Endothelial cell of umbilical vein (primary cell): Measurements from ENCODE around the gene VPS11. TPM values are rescaled to one million over a fixed set of nuclear protein-coding genes. Genes with fewer than 3 reads are reported as not detected.

Experiments used
- BruUV-seq: library from RNA; stranded (reverse); fragments of 400-500 nt; replicated peaks from 2 replicates; lab custom pipeline; 2021; lab: Mats Ljungman, UMichigan
- CTCF ChIA-PET: fragments of 300-600, 350-600 bp; sonication (Branson Sonifier 250); formaldehyde crosslinking; loops from one replicate; lab custom pipeline; 2021; ENCODE audit warnings: antibody characterized with exemption, inconsistent platforms; lab: Charles Lee
- POLR2A ChIA-PET: fragments of 300-600, 350-600 bp; sonication (Branson Sonifier 250); formaldehyde crosslinking; loops from one replicate; lab custom pipeline; 2021; ENCODE audit warnings: antibody characterized with exemption, inconsistent platforms; lab: Charles Lee
- DNase-seq: peaks from one replicate; pipeline ENCODE4 v3.0.0-alpha.2; 2011; ENCODE audit warnings: low read depth, low spot score
- FAIRE-seq: peaks from 2 replicates; lab custom pipeline; 2011; peaks lifted over from hg19 to GRCh38; lab: Jason Lieb, UNC
- H2AFZ ChIP-seq: 2 replicates; pipeline ENCODE4 v1.6.0; 2012; ENCODE audit warnings: low read depth, low read length, control low read depth, inconsistent platforms
- H3K27ac ChIP-seq: 2 replicates; pipeline ENCODE4 v1.5.1; 2011; ENCODE audit warnings: low read depth, mild to moderate bottlenecking, control low read depth, low read length, moderate library complexity; ENCODE audit not compliant: insufficient read depth
- H3K27me3 ChIP-seq, 2 experiments: 2 replicates each; pipeline versions ENCODE4 v1.6.0 to v1.6.1; 2011; ENCODE audit warnings: low read length in 2 of 2, mixed read lengths in 1 of 2; ENCODE audit not compliant: control insufficient read depth in 2 of 2, insufficient read depth in 2 of 2
- H3K36me3 ChIP-seq, 2 experiments: 2 replicates in 1 of 2; 3 replicates in 1 of 2; pipeline ENCODE4 v1.5.1; 2011; ENCODE audit warnings: low read length in 2 of 2, mild to moderate bottlenecking in 1 of 2, moderate library complexity in 1 of 2; ENCODE audit not compliant: control insufficient read depth in 2 of 2, insufficient read depth in 2 of 2; ENCODE audit errors: extremely low read depth in 1 of 2
- H3K4me1 ChIP-seq: 3 replicates; pipeline ENCODE4 v1.5.1; 2011; ENCODE audit warnings: mild to moderate bottlenecking, low read length; ENCODE audit not compliant: control insufficient read depth, insufficient read depth; ENCODE audit errors: extremely low read depth
- H3K4me2 ChIP-seq: 2 replicates; pipeline ENCODE4 v1.6.1; 2011; ENCODE audit warnings: low read length, control low read depth, mixed read lengths; ENCODE audit not compliant: insufficient read depth
- H3K4me3 ChIP-seq, 3 experiments: fragments of 200-600 bp in 1 of 3; sonication (generic), shearing (Covaris generic) in 1 of 3; replicated peaks in 1 of 3; 2 replicates each; pipeline ENCODE4 v1.5.1; 2011 to 2016; ENCODE audit warnings: control low read depth in 3 of 3, low read length in 3 of 3, mild to moderate bottlenecking in 2 of 3, inconsistent platforms in 1 of 3, low read depth in 1 of 3, moderate library complexity in 1 of 3; ENCODE audit not compliant: insufficient read depth in 1 of 3
- H3K79me2 ChIP-seq: 2 replicates; pipeline ENCODE4 v1.6.0; 2012; ENCODE audit warnings: low read length, inconsistent platforms; ENCODE audit not compliant: control insufficient read depth, insufficient read depth
- H3K9ac ChIP-seq: replicated peaks from 2 replicates; pipeline ENCODE3; 2011; ENCODE audit warnings: low read length, control low read depth; ENCODE audit not compliant: insufficient read depth; ENCODE audit errors: extremely low read depth
- H3K9me1 ChIP-seq: replicated peaks from 3 replicates; pipeline ENCODE4 v1.6.0; 2011; ENCODE audit warnings: mild to moderate bottlenecking, low read length; ENCODE audit not compliant: control insufficient read depth, insufficient read depth; ENCODE audit errors: extremely low read depth
- H3K9me3 ChIP-seq: replicated peaks from 2 replicates; pipeline ENCODE4 v1.5.1; 2012; ENCODE audit warnings: low read length, inconsistent platforms; ENCODE audit not compliant: control insufficient read depth, insufficient read depth
- H4K20me1 ChIP-seq: replicated peaks from 2 replicates; pipeline ENCODE3; 2011; ENCODE audit warnings: mild to moderate bottlenecking, low read length; ENCODE audit not compliant: control insufficient read depth, insufficient read depth; ENCODE audit errors: extremely low read depth
- EZH2 ChIP-seq: IDR thresholded peaks from 2 replicates; pipeline ENCODE4 v1.6.1; 2012; ENCODE audit warnings: borderline replicate concordance, low read depth, mild to moderate bottlenecking, moderate library complexity, low read length, inconsistent platforms; ENCODE audit not compliant: severe bottlenecking
- FOS ChIP-seq: IDR thresholded peaks from 2 replicates; pipeline ENCODE4 v1.6.1; 2011; ENCODE audit warnings: mild to moderate bottlenecking, low read length, moderate library complexity, borderline replicate concordance; ENCODE audit not compliant: insufficient read depth
- GATA2 ChIP-seq: IDR thresholded peaks from 2 replicates; pipeline ENCODE4 v1.7.0; 2011; ENCODE audit warnings: low read depth, mild to moderate bottlenecking, moderate library complexity, mixed read lengths, low read length; ENCODE audit not compliant: insufficient read length, insufficient read depth
- JUN ChIP-seq: IDR thresholded peaks from 2 replicates; pipeline ENCODE4 v1.6.1; 2011; ENCODE audit warnings: borderline replicate concordance, low read depth; ENCODE audit not compliant: insufficient read length, insufficient read depth
- MYC ChIP-seq: IDR thresholded peaks from one replicate; pipeline ENCODE4 v1.6.1; 2011; ENCODE audit warnings: mild to moderate bottlenecking, low read depth, low read length
- POLR2A ChIP-seq: IDR thresholded peaks from 2 replicates; pipeline ENCODE4 v1.6.1; 2012; ENCODE audit warnings: low read depth, mild to moderate bottlenecking, control low read depth, low read length
- POLR2AphosphoS5 ChIP-seq: IDR thresholded peaks from 2 replicates; pipeline ENCODE4 v1.6.1; 2012; ENCODE audit warnings: low read depth, mild to moderate bottlenecking, control low read depth, low read length, moderate library complexity; ENCODE audit not compliant: insufficient read depth
- dilution Hi-C: fragments of 300-500 bp; cut with MboI; formaldehyde crosslinking; loops from one replicate; pipeline ENCODE4 v1.15.0; 2019; ENCODE audit warnings: low sequenced_read_pairs; ENCODE audit not compliant: extremely low pct_ligation_motif_present
- intact Hi-C: fragments of 100-400 bp; cut with micrococcal nuclease; formaldehyde crosslinking; loops from one replicate; pipeline ENCODE4 v1.10.0; 2022
- polyA plus RNA-seq, 4 experiments: library from polyadenylated mRNA; depleted of rRNA in 3 of 4; stranded (reverse) in 3 of 4; unstranded in 1 of 4; fragments of >200 nt; gene quantifications; 2 replicates each; pipeline versions ENCODE4 v1.2.1 to v1.2.3, GENCODE V29; 2011 to 2012; ENCODE audit warnings: missing spikeins in 1 of 4
- total RNA-seq: library from RNA; stranded (reverse); gene quantifications from 2 replicates; pipeline ENCODE4 v1.2.3, GENCODE V29; 2021

The VPS11 gene
- total and polyA plus RNA-seq, 2 donors (not counting 3 experiments of a cell fraction or from before 2014, with no cell fraction given), result 26.4 to 31.0 TPM

DNA sequence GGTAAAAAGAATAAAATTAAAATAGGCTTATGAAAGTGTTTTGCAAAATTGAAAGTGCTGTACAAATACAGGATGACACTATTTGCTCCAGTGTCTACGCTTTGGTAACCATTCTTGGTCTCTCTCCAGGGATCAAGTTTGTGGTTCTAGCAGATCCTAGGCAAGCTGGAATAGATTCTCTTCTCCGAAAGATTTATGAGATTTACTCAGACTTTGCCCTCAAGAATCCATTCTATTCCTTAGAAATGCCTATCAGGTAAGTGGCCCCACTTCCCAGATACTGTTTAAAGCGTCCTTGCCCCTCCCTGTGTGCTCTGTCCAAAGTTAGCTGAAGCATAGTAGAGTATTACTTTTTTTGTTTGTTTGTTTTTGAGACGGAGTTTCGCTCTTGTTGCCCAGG lies 46.0 kb upstream of the VPS11 start:
- no TSS peak for BruUV-seq
- POLR2A ChIA-PET, result no interaction called here

DNA sequence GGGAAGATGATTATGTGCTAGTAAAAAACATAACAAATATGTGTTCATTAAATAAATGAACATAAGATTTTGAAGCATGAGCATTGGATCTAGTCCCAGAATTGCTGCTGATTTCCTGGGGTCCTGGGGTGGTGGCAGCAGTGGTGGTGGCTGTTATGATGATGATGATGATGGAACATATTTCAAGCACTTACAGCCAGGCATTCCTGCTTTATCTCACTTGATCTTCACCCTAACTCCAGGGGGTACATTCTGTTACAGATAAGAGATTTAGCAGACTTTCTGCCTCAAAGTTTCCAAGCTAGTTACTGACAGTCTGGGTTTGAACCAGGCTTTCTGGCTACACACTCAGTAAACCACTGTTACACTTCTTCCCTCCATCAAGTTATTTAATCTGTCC lies 43.9 kb upstream of the VPS11 start:
- dilution Hi-C loops, result no loop called here
- ChIA-PET CTCF (interaction anchor here (1.1 kb wide), 1 partner anchor 26 kb away, joined by 3 read pairs; no protein-coding TSS in a partner anchor), POLR2A (no interaction called here)
- peaks cover 16% of the 10 kb centered on the region for H3K79me2 ChIP-seq
- peaks cover 19% of the 10 kb centered on the region for H3K4me1 ChIP-seq
- intact Hi-C loops, result no loop called here
- FAIRE-seq (no peak), DNase-seq (no peak)
- BruUV-seq, result no TSS peak
- H3K9me1 ChIP-seq, result no peaks in the 10 kb centered on the region
- no peak overlapping the region for H3K4me2 ChIP-seq
- no peaks in the 10 kb centered on the region for H3K9me3 ChIP-seq
- H3K4me3 ChIP-seq, result no peak overlapping the region
- no peaks in the 10 kb centered on the region for H4K20me1 ChIP-seq
- TF ChIP-seq EZH2, result no peak
- no peak for TF ChIP-seq POLR2A
- no peak for TF ChIP-seq GATA2
- no peak for TF ChIP-seq FOS
- TF ChIP-seq POLR2AphosphoS5, result no peak
- no peak for TF ChIP-seq MYC
- TF ChIP-seq JUN, result no peak
- no peak overlapping the region for H2AFZ ChIP-seq
- H3K27ac ChIP-seq, result no peak overlapping the region
- H3K27me3 ChIP-seq, result no peaks in the 10 kb centered on the region
- H3K9ac ChIP-seq, result no peak overlapping the region
- peaks cover 6 to 19% of the 10 kb centered on the region in 2 experiments for H3K36me3 ChIP-seq

More for the DNA sequence above, 46.0 kb upstream of the VPS11 start:
- Histone ChIP-seq H3K4me1 (peaks cover 27% of the 10 kb centered on the region), H3K9ac (no peak overlapping the region), H2AFZ (no peak overlapping the region), H4K20me1 (no peaks in the 10 kb centered on the region), H3K27ac (no peak overlapping the region), H3K36me3 (peaks cover 6 to 18% of the 10 kb centered on the region in 2 experiments), H3K9me1 (no peaks in the 10 kb centered on the region), H3K79me2 (peaks cover 31% of the 10 kb centered on the region), H3K9me3 (no peaks in the 10 kb centered on the region), H3K4me3 (no peak overlapping the region), H3K27me3 (no peaks in the 10 kb centered on the region), H3K4me2 (no peak overlapping the region)
- intact Hi-C loops, result no loop called here
- no peak for FAIRE-seq
- dilution Hi-C loops, result no loop called here
- no peak for DNase-seq
- TF ChIP-seq MYC (no peak), JUN (no peak)
- CTCF ChIA-PET, result no interaction called here
